Naive B cell (primary cell): ENCODE data around the gene MGAT4D. TPM values are rescaled to one million over a fixed set of nuclear protein-coding genes. Genes with fewer than 3 reads are reported as not detected.
"Not testable (repeated sequence)": the region's sequence is repeated elsewhere in the genome, so short reads cannot be mapped to it uniquely, and the experiment has no call there.

Source experiments
- ATAC-seq, 2 donors: fragments of 150-1000 bp; cut with Tn5 transposase; 2 replicates each; pipeline ENCODE4 v1.10.0; 2021; ENCODE audit warnings: low read depth in 2 of 2, mild to moderate bottlenecking in 2 of 2, moderate library complexity in 2 of 2
- DNase-seq: peaks from one replicate; pipeline ENCODE4 v3.0.0; 2022
- H3K27ac Mint-ChIP-seq, 6 donors: one replicate each; pipeline ENCODE4 v1.8.0; 2020 to 2022; ENCODE audit warnings: mild to moderate bottlenecking in 6 of 6, mixed read lengths in 6 of 6, moderate library complexity in 5 of 6, inconsistent platforms in 2 of 6
- H3K27me3 Mint-ChIP-seq, 3 donors: one replicate each; pipeline ENCODE4 v1.8.0; 2021 to 2022; ENCODE audit warnings: mixed read lengths in 3 of 3, mild to moderate bottlenecking in 1 of 3
- H3K36me3 Mint-ChIP-seq, 2 donors: one replicate each; pipeline ENCODE4 v1.8.0; 2020 to 2022; ENCODE audit warnings: mixed read lengths in 2 of 2, inconsistent platforms in 1 of 2, mild to moderate bottlenecking in 1 of 2
- H3K4me1 Mint-ChIP-seq, 3 donors: one replicate each; pipeline ENCODE4 v1.8.0; 2020 to 2022; ENCODE audit warnings: mixed read lengths in 3 of 3, inconsistent platforms in 1 of 3, mild to moderate bottlenecking in 1 of 3, moderate library complexity in 1 of 3
- H3K4me3 Mint-ChIP-seq, 8 donors: one replicate each; pipeline ENCODE4 v1.8.0; 2020 to 2022; ENCODE audit warnings: mild to moderate bottlenecking in 8 of 8, mixed read lengths in 8 of 8, moderate library complexity in 8 of 8, inconsistent platforms in 2 of 8
- H3K9me3 Mint-ChIP-seq, 7 donors: one replicate each; pipeline ENCODE4 v1.8.0; 2020 to 2022; ENCODE audit warnings: mixed read lengths in 7 of 7, mild to moderate bottlenecking in 5 of 7, inconsistent platforms in 2 of 7, moderate library complexity in 1 of 7
- polyA plus RNA-seq, 6 donors: library from polyadenylated mRNA; unstranded; fragments of 300-500 nt; fragmentation: Illumina TruSeq; gene quantifications; one replicate each; pipeline ENCODE4 v1.2.3, GENCODE V29; 2021; ENCODE audit warnings: low read depth in 6 of 6

Gene MGAT4D
- polyA plus RNA-seq, 6 donors from 2014 or later: not detected

DNA sequence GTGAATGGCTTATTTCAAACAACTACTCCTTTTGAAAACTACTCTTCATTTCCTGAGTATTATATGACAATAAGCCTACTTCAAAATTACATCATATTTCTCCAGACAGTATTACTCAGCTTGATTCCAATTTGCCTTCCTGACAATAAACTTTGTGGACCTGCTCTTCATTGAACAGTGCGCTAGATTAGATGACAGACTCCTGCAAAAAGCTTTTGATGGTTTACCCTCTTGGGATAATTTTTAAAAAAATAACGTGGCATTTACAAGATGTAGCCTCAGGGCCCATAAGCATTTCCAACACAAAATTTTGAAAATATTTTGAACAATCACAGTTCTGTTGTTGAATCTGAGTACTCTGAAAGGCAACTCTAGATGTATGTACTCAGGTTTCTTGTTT is 25.9 kb downstream of the MGAT4D start:
- no peaks in the 10 kb centered on the region for H3K36me3 Mint-ChIP-seq
- no peak for ATAC-seq
- DNase-seq: no peak
- no peaks in the 10 kb centered on the region for H3K4me1 Mint-ChIP-seq
- no peak overlapping the region for H3K4me3 Mint-ChIP-seq
- peaks cover 20 to 45% (median 28%) of the 10 kb centered on the region in 3 donors for H3K27me3 Mint-ChIP-seq
- H3K27ac Mint-ChIP-seq: no peak overlapping the region
- peaks cover 0 to 4% (median 0%) of the 10 kb centered on the region in 7 donors for H3K9me3 Mint-ChIP-seq

DNA sequence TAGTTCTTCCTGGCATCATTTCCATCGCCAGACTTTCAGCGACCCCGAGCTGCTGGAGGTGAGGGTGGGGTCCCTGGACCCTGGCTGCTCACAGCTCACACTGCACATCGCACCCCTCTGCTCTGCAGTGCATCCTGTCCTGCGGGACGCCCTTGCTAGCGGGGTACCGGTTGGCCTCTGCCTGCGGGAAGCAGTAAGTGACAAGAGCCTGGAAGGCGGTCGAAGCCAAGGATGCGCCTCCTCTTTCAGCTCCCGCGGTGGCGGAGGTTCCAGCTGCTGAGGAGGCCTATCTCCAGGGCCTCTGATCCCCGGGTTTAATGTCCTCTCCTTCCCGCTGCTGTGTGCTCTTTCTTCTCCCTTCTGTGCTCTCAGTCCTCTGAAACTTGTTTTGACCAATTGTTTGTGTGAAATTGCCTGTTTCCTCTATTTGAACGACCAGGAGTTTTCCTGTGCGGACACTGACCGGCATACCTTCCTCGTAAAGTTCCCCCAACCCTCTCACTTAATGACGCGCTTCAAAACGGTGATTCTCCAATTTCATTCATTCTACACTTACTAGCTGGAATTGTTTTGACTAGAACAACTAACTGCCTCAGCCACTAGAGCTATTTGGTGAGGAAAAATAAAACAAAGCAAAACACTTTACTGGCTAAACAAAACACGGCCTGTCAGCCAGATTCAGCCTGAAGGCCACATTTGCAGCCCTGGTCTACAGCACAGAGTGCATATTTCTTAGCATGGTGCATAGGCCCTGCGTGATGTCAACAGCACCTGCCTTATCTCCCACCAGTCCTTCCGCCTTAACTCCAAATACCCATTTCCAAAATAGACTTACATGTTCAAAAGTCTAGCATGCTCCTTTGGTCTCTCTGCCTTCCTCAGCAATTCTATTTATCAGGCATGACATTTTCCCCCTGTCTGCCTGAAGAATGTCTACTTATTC is 28.0 kb downstream of the MGAT4D start:
- Mint-ChIP-seq H3K9me3 (peaks cover 0 to 4% (median 0%) of the 10 kb centered on the region in 7 donors), H3K27ac (peak overlapping the region in 1 of 6 donors; percentile 68)
- DNase-seq: no peak

DNA sequence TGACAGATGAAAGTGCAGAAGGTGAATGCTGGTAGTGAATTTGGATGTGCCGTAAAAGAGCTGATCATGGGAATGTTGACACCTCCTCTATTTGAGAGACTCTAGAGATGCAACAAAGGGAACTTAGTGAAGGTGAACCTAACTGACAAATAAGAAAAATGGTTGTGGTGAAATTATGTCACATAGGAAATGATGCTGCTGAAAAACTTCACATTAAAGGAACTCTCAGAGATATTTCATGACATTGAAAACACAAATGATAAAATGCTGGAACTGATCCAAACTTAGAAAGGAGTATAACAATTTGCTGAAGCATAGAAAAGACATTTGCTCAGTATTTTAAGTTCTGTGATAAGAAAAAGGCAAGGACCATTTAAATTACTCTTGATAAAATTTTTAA is 31.9 kb downstream of the MGAT4D start:
- no peaks in the 10 kb centered on the region for H3K36me3 Mint-ChIP-seq

More for the DNA sequence above, 28.0 kb downstream of the MGAT4D start:
- ATAC-seq: no peak
- Mint-ChIP-seq H3K36me3 (no peaks in the 10 kb centered on the region), H3K4me3 (no peak overlapping the region), H3K27me3 (peaks cover 22 to 35% (median 26%) of the 10 kb centered on the region in 3 donors), H3K4me1 (no peaks in the 10 kb centered on the region)

DNA sequence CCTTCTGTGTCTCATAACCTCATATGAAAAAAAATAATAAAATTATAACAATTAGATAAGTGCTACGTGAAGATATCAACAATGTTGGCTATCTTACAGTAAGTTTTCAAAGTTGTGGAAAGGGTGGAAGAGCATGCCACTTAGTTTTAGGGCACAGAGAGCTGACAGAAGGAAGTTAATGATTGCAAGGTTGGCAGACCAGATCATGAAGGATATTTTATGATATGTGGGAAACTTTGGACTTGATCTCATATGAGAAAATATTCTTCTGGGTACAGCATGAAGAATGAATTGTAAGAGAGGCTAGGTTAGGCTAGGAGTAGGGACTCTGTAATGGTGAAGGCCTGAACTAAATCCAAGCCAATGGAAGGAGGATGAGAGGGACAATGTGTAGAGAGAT is 34.5 kb downstream of the MGAT4D start:
- Mint-ChIP-seq H3K27me3 (peaks cover 10 to 23% (median 10%) of the 10 kb centered on the region in 3 donors), H3K4me1 (no peaks in the 10 kb centered on the region), H3K36me3 (no peaks in the 10 kb centered on the region), H3K4me3 (no peak overlapping the region), H3K27ac (peak overlapping the region in 1 of 6 donors; percentile 22), H3K9me3 (no peaks in the 10 kb centered on the region)
- ATAC-seq: no peak
- no peak for DNase-seq

More for the DNA sequence above, 31.9 kb downstream of the MGAT4D start:
- Mint-ChIP-seq H3K27ac (no peak overlapping the region), H3K27me3 (peaks cover 22 to 35% (median 26%) of the 10 kb centered on the region in 3 donors), H3K9me3 (peaks cover 0 to 2% (median 0%) of the 10 kb centered on the region in 7 donors), H3K4me3 (no peak overlapping the region), H3K4me1 (no peaks in the 10 kb centered on the region)
- no peak for DNase-seq
- no peak for ATAC-seq

DNA sequence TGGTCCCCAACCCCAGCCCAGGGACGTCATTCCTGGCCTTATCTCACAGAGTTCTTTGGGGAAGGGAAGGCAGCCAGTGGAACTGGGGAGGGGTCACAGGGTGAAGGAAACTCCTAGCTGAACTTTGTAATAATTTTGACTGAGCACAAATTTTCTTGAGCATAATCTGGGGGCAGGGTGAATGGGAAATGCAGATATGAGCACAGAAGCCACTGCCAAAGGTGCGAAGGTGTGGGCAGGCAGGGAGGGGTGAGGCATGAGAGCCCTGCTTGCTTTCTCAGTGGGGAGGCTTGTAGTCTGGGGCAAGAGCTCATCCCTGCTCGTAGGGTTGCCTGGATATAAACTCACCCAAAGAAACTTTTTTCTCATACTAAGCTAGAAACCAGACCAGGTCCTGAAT is 34.9 kb downstream of the MGAT4D start:
- Mint-ChIP-seq H3K27ac (no peak overlapping the region), H3K4me3 (no peak overlapping the region), H3K27me3 (peaks cover 6 to 23% (median 8%) of the 10 kb centered on the region in 3 donors), H3K36me3 (no peaks in the 10 kb centered on the region), H3K4me1 (no peaks in the 10 kb centered on the region), H3K9me3 (no peaks in the 10 kb centered on the region)
- ATAC-seq (no peak), DNase-seq (no peak)

DNA sequence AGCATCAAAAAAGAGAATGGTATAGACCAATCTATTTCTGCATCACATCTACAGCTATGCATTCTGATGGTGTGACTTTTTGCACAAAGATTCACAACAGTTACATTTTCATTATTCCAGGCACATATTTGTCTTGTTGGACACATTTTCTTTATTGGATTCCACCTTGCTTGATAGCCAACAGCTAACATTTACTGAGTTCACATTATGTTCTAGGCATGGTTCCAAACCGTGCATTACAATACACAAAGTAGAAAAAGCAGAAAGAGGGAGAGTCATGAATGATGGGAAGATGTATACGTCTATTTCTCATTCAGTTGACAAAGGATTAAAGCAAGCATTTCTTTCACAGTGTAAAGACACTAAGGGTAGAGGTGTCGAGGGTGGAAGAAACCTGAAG is 47.7 kb downstream of the MGAT4D start:
- peaks cover 0 to 1% (median 0%) of the 10 kb centered on the region in 7 donors for H3K9me3 Mint-ChIP-seq
- no peaks in the 10 kb centered on the region for H3K4me1 Mint-ChIP-seq
- H3K36me3 Mint-ChIP-seq: no peaks in the 10 kb centered on the region
- H3K27me3 Mint-ChIP-seq: peaks cover 27 to 39% (median 31%) of the 10 kb centered on the region in 3 donors
- H3K4me3 Mint-ChIP-seq: no peak overlapping the region
- no peak for DNase-seq
- no peak for ATAC-seq
- H3K27ac Mint-ChIP-seq: no peak overlapping the region

DNA sequence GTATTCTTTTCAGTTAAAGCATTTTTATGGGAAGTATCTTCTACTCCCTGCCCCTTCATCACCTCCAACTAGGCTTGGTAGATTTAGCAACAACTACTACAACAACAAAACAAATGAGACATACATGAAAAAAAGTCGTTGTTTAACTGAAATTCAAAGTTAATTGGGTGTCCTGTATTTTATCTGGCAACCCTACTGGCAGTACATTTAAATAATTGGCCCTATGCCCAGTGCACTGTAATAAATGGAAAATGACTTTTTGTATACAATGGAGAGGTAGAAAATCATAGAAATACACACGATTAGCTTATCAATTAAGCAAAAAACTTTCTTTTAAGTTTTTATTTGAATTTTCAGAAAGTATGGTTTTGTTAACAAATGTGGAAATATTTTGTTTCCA is 49.3 kb downstream of the MGAT4D start:
- no peaks in the 10 kb centered on the region for H3K4me1 Mint-ChIP-seq
- H3K4me3 Mint-ChIP-seq: no peak overlapping the region

DNA sequence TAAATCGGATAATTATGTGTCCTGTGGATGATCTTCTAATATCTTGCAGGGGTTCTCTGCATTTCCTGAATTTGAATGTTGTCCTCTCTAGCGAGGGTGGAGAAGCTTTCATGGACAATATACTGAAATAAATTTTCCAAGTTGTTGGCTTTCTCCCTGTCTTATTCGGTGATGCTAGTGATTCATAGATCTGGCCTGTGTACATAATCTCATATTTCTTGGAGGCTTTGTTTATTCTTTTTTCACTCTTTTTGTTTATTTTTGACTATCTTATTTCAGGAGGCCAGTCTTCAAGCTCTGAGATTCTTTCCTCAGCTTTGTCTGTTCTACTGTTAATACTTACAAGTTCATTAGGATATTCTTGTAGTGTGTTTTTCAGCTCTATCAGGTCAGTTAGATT is 49.9 kb downstream of the MGAT4D start:
- ATAC-seq (no peak), DNase-seq (no peak)
- H3K4me3 Mint-ChIP-seq: no peak overlapping the region
- peaks cover 0 to 9% (median 1%) of the 10 kb centered on the region in 7 donors for H3K9me3 Mint-ChIP-seq
- H3K4me1 Mint-ChIP-seq: no peaks in the 10 kb centered on the region
- no peaks in the 10 kb centered on the region for H3K36me3 Mint-ChIP-seq
- peaks cover 25 to 39% (median 38%) of the 10 kb centered on the region in 3 donors for H3K27me3 Mint-ChIP-seq
- no peak overlapping the region for H3K27ac Mint-ChIP-seq

More for the DNA sequence above, 49.3 kb downstream of the MGAT4D start:
- ATAC-seq (no peak), DNase-seq (no peak)
- H3K27me3 Mint-ChIP-seq: peaks cover 29 to 40% (median 38%) of the 10 kb centered on the region in 3 donors
- no peak overlapping the region for H3K27ac Mint-ChIP-seq
- no peaks in the 10 kb centered on the region for H3K36me3 Mint-ChIP-seq
- H3K9me3 Mint-ChIP-seq: peaks cover 0 to 9% (median 1%) of the 10 kb centered on the region in 7 donors

DNA sequence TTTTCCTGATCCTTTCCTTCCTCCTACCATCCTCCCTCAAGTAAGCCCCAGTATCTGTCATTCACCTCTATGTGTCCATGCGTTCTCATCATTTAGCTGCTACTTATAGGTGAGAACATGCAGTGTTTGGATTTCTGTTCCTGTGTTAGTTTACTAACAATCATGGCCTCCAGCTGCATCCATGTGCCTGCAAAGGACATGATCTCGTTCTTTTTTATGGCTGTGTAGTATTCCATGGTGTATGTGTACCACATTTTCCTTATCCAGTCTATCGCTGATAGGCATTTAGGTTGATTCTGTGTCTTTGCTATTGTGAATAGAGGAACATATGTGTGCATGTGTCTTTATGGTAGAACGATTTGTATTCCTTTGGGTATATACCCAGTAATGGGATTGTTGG is 53.7 kb downstream of the MGAT4D start:
- ATAC-seq, DNase-seq, H3K9me3 Mint-ChIP-seq, H3K4me3 Mint-ChIP-seq, H3K36me3 Mint-ChIP-seq, H3K4me1 Mint-ChIP-seq, H3K27ac Mint-ChIP-seq: not testable (repeated sequence)
- peaks cover 20 to 37% (median 34%) of the 10 kb centered on the region in 3 donors for H3K27me3 Mint-ChIP-seq

DNA sequence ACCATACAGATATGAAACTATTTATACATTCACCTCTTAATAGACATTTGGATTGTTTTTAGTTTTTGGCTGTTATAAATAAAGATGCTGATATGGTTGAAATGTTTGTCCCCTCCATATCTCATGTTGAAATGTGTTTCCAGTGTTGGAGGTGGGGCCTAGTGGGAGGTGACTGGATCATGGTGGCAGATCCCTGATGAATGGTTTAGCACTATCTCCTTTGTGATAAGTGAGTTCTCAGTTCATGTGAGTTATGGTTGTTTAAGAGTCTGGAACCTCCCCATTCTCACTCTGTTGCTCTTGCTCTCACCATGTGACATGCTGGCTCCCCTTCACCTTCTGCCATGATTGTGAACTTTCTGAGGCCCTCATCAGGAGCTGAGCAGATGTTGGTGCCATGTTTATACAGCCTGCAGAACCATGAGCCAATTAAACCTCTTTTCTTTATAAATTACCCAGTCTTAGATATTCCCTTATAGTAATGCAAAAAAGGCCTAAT is 58.4 kb downstream of the MGAT4D start:
- Mint-ChIP-seq H3K9me3 (peaks cover 0 to 8% (median 0%) of the 10 kb centered on the region in 7 donors), H3K4me1 (no peaks in the 10 kb centered on the region), H3K36me3 (no peaks in the 10 kb centered on the region), H3K27ac (no peak overlapping the region), H3K4me3 (no peak overlapping the region), H3K27me3 (peaks cover 8 to 14% (median 9%) of the 10 kb centered on the region in 3 donors)
- DNase-seq (no peak), ATAC-seq (no peak)

DNA sequence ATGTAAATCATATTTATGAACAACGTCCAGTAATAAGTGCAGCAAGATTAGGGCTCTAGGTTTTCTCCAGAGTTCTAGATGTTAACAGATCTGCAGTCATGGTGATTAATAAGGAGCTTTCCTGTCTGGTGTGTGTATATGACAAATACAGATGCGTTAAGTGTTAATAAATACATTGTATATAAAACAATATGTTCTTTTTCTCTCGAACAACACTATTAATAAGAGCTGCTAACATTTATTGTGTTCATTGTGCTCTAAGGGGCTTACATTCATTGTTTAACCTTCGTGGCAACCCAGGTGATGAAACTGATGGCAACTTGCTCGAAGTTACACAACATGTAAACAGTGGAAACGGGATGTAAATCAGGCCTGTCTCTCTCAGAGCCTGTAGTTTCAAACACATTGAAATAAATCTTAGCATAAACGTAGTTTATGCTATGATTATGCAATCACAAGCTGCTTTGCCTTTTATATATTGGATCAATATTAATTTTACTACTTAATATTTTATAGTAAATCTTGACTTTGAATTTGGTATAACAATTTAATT is 70.1 kb downstream of the MGAT4D start:
- Mint-ChIP-seq H3K36me3 (peaks cover 0 to 6% of the 10 kb centered on the region in 2 donors), H3K27me3 (peaks cover 49 to 57% (median 55%) of the 10 kb centered on the region in 3 donors), H3K4me1 (peaks cover 5 to 19% (median 13%) of the 10 kb centered on the region in 3 donors), H3K4me3 (peak overlapping the region; percentile 82 to 93 (median 88)), H3K27ac (no peak overlapping the region), H3K9me3 (no peaks in the 10 kb centered on the region)
- DNase-seq (no peak), ATAC-seq (no peak)

DNA sequence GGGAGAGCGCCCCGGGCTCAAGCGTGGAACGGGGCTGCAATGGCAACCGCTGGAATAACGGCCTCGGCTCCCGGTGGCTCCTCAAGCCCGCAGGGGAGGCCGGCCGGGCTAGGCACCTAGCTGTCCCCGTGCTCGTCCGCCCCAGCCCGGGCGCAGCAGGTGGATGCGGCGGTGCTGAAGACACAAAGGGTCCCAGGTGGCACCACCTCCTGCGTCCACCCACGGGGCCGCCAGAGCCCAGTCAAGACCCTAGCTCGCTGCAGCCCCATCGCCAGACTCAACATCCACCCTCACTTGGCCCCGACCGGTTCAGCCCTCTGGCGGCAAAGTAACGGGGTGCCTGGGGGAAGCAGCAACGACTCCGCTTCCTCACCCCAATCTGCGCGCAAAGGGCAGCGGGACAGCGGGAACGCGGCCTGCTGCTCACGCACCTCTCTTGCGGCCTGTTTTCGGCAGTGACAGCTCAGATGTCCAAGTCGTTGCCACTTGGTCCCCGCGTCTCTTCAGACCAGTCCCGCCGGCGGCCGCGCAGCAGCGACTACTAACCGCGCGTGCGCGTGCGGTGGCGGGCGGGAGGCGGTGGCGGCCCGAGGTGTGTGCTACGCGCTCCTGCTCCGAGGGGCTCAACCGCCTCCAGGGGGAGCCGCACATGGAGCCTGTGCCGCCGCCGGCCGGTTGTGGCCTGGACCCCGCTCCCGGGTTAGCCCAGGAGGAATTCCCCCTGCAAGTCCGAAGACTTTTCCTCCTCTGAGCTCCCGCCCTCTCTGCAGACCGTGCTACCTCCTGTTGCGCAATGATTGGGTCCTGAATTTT is 70.8 kb downstream of the MGAT4D start, which contains the start of gene CLGN:
Gene CLGN (minus strand): TSS at position 543 of the 813 bp plus-strand sequence. CDS start 14,570 bp downstream, outside the sequence.
- Mint-ChIP-seq H3K4me1 (peaks cover 5 to 19% (median 13%) of the 10 kb centered on the region in 3 donors), H3K4me3 (peak within 1 kb of the TSS; percentile 82 to 93 (median 88)), H3K27ac (peak within 1 kb of the TSS in 2 of 6 donors; percentile 58 to 68), H3K9me3 (no peaks in the 10 kb centered on the region), H3K36me3 (peaks cover 0 to 6% of the 10 kb centered on the region in 2 donors), H3K27me3 (peaks cover 49 to 61% (median 51%) of the 10 kb centered on the region in 3 donors)
- peak; percentile 84 to 85 for ATAC-seq
- DNase-seq: peak; percentile 55
